LNCaP clone FGC (cell line): Measurements from ENCODE around the gene ANGPTL5.

Experiments used
- DNase-seq: peaks from one replicate; pipeline ENCODE4 v3.0.0-alpha.2; 2011; ENCODE audit warnings: low read depth
- H3K4me3 ChIP-seq: 2 replicates; pipeline ENCODE4 v1.5.1; 2011; ENCODE audit warnings: mild to moderate bottlenecking, low read depth, low read length, control low read depth
- TF ChIP-seq, protein P1 (sequence below): IDR thresholded peaks from 2 replicates; pipeline ENCODE4 v1.5.1; 2012; ENCODE audit warnings: mild to moderate bottlenecking; ENCODE audit not compliant: control insufficient read depth, insufficient read depth; ENCODE audit errors: extremely low read depth

The ANGPTL5 gene

DNA sequence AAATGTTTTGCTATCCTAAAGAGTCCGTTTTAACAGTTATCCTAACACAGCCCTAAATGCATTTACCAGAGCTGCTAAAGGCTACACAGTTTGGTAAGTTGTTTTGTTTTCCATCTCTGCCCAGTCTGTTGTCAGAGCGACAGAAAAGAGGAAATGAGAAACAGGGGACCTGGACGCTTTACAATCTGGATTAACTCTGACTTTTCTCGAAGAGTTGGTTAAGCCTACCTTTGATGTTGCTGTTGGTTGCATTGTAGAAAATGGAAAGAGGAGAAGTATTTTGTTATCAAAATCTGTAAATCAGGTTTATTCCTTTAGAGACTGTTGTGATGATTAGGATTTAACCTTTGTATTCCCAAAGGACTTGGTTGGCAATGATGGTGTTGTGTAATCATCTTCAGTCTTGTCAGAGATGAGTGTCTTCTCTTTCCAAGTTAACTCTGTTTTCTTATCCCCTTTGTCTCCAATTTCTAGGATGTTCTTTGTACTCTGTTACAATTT, 481 bp downstream of the ANGPTL5 start:
- H3K4me3 ChIP-seq: no peak overlapping the region; the same call in 1 of the 2 replicates
- DNase-seq: no peak
- TF ChIP-seq, protein P1, sequence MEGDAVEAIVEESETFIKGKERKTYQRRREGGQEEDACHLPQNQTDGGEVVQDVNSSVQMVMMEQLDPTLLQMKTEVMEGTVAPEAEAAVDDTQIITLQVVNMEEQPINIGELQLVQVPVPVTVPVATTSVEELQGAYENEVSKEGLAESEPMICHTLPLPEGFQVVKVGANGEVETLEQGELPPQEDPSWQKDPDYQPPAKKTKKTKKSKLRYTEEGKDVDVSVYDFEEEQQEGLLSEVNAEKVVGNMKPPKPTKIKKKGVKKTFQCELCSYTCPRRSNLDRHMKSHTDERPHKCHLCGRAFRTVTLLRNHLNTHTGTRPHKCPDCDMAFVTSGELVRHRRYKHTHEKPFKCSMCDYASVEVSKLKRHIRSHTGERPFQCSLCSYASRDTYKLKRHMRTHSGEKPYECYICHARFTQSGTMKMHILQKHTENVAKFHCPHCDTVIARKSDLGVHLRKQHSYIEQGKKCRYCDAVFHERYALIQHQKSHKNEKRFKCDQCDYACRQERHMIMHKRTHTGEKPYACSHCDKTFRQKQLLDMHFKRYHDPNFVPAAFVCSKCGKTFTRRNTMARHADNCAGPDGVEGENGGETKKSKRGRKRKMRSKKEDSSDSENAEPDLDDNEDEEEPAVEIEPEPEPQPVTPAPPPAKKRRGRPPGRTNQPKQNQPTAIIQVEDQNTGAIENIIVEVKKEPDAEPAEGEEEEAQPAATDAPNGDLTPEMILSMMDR: no peak

DNA sequence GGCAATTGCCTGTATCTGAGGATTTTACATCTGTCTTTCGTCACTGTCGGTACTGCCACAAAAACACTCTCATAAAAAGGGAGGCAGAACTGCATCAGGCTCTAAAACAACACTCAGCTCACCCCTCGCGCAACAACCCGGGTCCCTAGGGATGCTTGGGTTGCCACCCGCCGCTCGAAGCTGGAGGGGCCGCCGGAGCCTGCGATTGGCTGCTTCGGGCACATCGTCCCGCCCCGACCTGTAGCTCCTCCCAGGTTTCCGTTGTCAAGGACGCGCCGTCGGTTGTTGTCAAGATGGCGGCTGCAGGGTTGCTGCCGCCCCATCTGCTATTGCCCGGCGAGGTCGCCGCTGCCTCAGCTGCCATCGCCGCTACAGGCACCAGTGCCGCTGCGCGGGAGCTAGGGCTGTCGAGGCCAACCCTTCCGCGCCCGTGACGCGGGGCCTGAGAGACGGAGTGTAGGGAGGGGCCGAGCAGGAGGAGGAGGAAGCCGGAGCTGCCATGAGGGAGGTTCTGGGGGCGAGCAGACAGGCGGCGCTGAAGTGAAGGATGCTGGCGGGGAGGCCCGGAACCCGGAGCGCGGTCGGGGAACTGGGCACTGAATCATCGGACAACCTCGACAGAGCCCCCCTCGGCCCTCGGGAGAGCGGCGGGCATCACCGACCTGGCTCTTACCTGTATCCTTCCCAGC, 1.4 kb downstream of the ANGPTL5 start, which contains the start of gene CEP126:
CEP126 (plus strand) TSS at position 273 of the 689 bp plus-strand sequence; CDS start at position 548, 275 bp downstream.
- DNase-seq: peak; percentile 59
- peak within 1 kb of the TSS; percentile 67 for H3K4me3 ChIP-seq
- TF ChIP-seq, protein P1: peak; percentile 48; the same call in 1 of the 2 replicates

DNA sequence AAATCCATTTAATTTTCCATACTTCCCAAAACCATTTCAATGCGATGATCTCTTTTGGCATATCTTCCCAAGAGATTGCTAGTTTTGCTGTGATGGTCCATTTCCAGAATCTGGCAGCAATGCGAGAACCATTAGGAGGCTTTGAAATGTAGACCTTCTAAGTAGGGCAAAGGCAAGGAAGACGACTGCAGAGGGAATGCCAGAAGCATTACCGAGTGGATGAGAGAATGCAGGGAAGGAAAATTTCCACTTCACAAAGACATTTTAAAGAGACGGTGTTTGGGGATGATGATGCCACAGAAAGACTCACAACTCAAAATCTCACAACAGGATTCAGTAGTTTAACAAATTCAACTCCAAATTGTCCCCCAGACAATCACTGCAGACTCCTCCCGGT, 2.0 kb downstream of the ANGPTL5 start:
- DNase-seq: no peak
- H3K4me3 ChIP-seq: peak overlapping the region; percentile 67
- TF ChIP-seq, protein P1: no peak

DNA sequence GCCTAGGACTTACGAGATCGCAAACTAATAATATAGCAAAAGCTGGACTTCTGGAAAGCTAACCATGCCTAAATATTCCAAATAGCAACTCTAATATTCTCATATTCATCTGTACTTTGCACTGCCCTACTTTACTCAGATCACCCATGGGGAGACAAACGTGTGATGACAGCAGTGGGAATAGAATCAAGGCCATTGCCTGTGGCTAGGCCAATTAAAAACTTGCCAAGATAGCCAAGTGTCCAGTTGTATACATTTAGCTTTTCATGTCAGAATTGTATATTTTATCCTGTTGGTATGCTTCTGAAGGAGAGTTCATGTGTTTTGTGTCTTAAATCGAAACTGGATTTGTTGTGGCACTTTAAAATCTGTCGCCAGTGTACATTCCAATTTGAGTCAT, 2.7 kb downstream of the ANGPTL5 start:
- TF ChIP-seq, protein P1: no peak
- DNase-seq: no peak
- no peak overlapping the region for H3K4me3 ChIP-seq

DNA sequence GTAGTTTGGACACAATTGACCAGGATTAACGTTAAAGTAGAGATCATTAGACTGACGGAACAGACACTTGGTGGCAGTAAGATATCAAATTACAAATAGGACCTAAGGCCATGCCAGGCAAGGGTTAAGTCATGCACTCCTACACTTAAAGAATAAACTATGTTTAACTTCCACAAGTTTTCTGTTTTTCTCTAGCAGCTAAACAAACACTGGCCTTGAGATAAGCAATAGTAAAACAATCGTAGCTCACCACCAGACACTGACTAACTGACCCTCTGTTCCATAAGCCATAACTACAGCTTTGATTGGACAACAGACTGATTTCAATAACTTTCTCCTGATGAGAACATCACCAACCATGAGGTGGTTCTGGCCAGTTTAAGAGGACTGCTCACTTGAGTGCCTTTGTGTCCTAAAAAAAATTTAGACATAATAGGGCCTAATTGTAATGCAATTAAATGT, 3.5 kb downstream of the ANGPTL5 start:
- no peak overlapping the region for H3K4me3 ChIP-seq
- DNase-seq: peak; percentile 34
- TF ChIP-seq, protein P1: peak; percentile 62

DNA sequence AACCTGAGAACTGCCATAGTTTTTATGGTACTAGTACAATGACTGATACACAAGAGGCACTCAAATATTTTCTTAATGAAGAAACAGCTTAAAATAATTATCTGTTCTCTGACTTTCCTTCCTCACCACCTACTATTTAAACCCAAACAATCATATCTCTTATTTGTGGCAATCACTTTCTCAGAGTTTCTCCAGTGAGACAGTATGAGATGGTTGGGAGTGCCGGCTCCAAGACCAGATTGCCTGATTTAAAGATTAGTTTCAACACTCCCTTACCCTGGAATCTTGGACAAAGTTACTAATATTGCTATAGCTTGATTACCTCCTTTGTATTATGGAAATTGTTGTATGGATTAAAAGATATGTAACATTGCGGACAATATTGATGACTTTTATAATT, 7.2 kb downstream of the ANGPTL5 start:
- no peak overlapping the region for H3K4me3 ChIP-seq
- DNase-seq: no peak
- TF ChIP-seq, protein P1: no peak

DNA sequence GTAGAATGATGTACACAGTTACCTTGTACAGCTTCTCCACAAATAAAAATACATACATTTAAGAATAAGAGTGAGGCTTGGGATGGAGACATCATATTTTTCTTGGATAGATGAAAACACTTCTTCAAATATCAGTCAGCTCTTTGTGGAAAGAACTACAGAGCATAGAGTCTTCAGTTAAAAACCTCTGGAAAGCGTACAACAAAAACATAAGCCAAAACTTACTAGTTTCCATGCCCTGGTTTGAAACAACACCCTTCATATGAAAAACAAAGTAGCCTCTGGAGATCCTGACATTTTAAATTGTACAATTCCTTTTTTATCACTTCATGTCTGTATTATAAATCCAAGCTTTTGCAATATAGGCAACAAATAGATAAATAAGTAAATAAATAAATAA, 8.5 kb downstream of the ANGPTL5 start:
- DNase-seq: no peak
- no peak overlapping the region for H3K4me3 ChIP-seq

More for the DNA sequence above, 8.5 kb downstream of the ANGPTL5 start:
- TF ChIP-seq, protein P1: no peak
